ENCODE results near the gene NUP214.
"Not testable (repeated sequence)": the region's sequence is repeated elsewhere in the genome, so short reads cannot be mapped to it uniquely, and the experiment has no call there.

- TF ChIP-seq EZH2phosphoT487 (IDR thresholded peaks at IDR 0.05; ENCODE audit: borderline replicate concordance, low read depth, low read length); CTCF (conservative IDR thresholded peaks at IDR 0.05; ENCODE audit: low read length): not testable (repeated sequence)
Measured at GRCh38 chr9:131115360-131115742, 10.0 kb upstream of the NUP214 start.

Data from OCI-LY7 (cell line).